ENCODE measurements around the gene ASB1.

The ASB1 gene

GRCh38 chr2:238498188-238498587 lies 71.5 kb downstream of the ASB1 start:
- DNase-seq = peak; percentile 73

DNA sequence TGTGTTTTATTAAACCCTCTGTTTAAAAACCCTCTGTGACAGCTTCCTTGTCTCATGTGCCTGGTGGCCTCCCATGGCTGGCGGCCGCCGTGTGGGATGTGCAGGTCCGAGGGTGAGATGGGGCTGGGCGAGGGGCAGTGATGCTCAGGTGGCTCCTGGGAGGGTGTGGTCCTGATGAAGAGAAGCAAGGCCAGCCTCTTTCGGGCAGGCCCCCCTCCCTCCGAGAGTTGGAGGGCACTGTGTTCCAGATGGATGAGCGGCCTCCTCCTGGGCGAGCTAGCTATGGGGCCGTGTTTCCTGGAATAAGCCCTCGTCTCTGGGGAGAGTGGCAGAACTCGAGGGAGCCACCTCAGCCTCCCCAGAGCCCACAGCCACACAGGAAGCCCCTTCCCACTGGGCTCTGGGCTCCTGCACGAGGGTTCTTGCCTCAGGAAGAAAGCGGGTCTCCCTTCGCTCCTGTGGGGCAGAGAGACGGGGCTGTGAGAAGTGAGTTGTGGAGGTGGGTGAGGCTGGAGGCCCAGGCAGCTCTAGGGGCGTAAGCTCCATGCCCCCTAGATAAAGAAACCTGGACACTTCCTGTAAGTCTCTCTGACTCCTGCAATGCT lies 72.1 kb downstream of the ASB1 start:
- DNase-seq = peak; percentile 81

GRCh38 chr2:238499731-238500580 lies 73.2 kb downstream of the ASB1 start:
- no peak for DNase-seq

GRCh38 chr2:238501311-238501710 lies 74.6 kb downstream of the ASB1 start:
- DNase-seq = no peak

Data from NCI-H146 (cell line).